ENCODE results near the gene EVA1A.

- TF ChIP-seq CTCF (IDR thresholded peaks at IDR 0.05; ENCODE audit: insufficient read depth, low read length, poor library complexity, severe bottlenecking) (no peak), EZH2phosphoT487 (conservative IDR thresholded peaks at IDR 0.05; ENCODE audit: low read length) (no peak)
Observed at GRCh38 chr2:75503048-75503607, 57.6 kb downstream of the EVA1A start.
